GM10266 (cell line): ENCODE measurements around the gene IRF2BPL.
"Not testable (repeated sequence)": the region's sequence is repeated elsewhere in the genome, so short reads cannot be mapped to it uniquely, and the experiment has no call there.

ENCODE experiments used
- DNase-seq: peaks from one replicate; pipeline ENCODE4 v3.0.0; 2012; ENCODE audit errors: extremely low spot score
- TF ChIP-seq, protein P1 (sequence below): IDR thresholded peaks from 2 replicates; pipeline ENCODE4 v1.5.1; 2012; ENCODE audit warnings: mild to moderate bottlenecking, low read depth; ENCODE audit not compliant: control insufficient read depth, insufficient read depth; ENCODE audit errors: missing control alignments

The IRF2BPL gene

DNA sequence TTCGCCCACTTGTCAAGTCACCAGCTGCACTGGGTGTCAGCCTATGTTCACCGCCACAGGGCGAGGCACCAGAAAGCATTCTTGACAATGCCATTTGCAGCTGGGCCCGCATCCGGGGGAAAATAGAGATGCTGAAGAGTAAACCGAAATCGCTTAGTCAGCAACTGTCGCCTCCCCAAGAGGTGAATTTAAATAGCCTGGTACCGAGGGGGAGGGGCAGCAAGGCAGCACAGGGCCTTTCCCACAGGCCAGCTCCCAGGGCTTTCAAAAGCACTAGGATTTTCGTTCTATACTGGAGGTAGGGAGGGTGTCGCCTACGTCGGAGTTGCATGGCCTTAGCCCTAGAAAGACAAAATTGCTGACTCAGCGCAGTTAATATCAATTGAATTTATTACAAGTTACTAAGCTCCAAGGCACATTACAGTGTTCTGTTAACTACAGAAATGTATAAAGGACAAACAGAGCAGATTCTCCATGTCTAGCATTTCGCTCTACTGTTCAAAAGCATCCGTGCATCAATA is 4.3 kb downstream of the IRF2BPL start:
- DNase-seq, result no peak
- TF ChIP-seq, protein P1, sequence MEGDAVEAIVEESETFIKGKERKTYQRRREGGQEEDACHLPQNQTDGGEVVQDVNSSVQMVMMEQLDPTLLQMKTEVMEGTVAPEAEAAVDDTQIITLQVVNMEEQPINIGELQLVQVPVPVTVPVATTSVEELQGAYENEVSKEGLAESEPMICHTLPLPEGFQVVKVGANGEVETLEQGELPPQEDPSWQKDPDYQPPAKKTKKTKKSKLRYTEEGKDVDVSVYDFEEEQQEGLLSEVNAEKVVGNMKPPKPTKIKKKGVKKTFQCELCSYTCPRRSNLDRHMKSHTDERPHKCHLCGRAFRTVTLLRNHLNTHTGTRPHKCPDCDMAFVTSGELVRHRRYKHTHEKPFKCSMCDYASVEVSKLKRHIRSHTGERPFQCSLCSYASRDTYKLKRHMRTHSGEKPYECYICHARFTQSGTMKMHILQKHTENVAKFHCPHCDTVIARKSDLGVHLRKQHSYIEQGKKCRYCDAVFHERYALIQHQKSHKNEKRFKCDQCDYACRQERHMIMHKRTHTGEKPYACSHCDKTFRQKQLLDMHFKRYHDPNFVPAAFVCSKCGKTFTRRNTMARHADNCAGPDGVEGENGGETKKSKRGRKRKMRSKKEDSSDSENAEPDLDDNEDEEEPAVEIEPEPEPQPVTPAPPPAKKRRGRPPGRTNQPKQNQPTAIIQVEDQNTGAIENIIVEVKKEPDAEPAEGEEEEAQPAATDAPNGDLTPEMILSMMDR, result no peak

DNA sequence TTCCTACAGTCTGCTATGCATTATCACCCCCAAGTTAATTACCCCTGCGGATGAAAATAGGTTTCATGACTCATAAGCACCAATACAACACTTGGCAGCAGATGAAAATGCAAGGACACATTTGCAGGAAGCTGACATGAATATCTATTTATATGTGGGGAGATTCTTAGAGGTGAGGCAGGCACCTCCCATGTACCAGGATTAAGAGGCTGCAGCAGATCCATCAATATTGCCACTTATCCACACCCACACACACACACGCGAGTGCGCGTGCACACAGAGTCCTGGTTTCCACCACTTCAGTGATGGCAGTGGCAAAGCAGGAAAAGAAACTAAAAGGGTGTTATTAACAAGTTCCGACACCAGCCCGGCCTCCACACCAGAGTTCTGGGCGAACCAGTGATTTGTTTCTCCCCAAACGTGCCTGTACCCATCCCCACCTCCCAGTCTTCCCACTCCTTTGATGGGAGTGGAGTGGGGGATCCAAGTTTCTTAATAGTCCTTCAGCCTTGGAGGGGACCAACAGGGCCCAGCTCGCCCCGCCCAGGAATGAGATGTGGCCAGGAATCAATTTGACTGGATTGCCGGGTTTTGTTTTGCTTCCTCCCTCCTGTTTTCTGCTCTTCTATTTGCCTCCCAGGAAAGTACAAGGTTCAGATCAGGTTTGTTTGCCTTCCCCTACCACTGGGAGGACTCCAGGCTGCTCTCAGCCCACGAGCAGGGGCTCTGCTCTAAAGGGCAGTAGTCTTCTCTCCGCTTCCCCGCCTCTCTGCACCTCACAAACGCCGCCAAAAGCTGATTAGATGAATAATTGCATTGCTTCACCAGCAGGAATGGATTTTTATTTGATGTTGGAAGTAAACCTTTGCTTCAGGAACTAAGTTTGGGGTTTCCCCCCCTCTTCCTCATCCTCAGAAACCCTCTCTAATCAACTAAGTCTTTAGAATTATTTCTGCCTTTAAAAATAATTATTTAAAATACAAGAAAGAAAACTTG is 5.2 kb downstream of the IRF2BPL start:
- DNase-seq, result no peak
- TF ChIP-seq, protein P1, result no peak

DNA sequence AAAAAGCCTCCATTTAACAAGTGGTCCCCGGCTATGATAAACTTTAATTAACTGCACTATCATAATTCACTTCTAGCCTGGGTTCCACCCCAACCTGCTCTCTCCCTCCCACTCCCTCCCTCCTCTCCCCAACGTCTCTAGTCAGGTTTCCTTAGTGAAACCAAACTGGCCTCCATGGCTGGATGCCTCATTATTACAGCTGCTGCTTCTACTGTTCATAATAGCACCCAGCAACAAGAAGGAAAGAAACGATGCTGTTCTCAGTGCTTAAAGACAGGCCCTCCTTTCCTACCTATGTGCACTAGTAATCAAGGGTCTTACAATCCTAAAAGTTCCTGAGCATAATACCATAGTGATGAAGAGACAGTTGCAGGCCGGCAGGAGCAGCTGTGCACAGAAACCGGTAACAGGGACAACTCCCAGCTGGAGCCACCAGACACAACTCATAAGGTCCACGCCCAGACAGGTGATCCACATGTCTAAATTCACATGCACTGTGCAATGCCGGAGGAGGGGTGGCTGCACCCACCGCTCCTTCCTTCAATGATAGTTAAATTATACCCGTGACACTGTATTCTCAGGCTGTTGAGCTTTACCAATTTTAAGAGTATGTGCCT is 6.2 kb downstream of the IRF2BPL start:
- DNase-seq, result peak; percentile 71
- TF ChIP-seq, protein P1, result no peak

DNA sequence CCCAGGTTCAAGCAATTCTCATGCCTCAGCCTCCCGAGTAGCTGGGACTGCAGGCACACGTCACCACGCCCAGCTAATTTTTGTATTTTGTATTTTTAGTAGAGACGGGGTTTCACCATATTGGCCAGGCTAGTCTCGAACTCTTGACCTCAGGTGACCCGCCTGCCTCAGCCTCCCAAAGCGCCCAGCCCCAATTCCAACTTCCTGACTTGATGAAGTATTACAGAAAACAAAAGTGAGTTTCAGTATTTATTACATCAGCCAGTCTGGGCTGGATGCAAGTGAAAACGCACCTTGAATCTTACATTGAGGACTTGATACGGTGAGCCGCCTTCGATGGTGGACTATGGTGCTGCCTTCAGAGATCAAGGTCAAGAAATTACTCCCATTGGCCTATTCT is 7.1 kb downstream of the IRF2BPL start:
- DNase-seq, result not testable (repeated sequence)

DNA sequence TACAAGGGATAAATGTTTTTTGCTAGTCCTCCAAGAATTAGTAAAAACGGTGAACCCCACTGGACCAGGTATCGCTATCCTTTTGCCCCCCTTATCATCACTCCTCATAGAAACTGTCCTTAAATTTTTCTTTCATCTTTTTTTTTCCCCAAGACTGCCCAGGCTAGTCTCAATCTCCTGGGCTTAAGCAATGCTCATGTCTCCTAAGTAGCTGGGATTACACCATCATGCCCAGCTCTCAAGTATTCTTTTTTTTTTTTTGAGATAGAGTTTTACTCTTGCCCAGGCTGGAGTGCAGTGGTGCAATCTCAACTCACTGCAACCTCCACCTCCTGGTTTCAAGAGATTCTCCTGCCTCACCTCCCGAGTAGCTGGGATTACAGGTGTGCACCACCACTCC is 9.7 kb downstream of the IRF2BPL start:
- TF ChIP-seq, protein P1, result no peak
- DNase-seq, result no peak

DNA sequence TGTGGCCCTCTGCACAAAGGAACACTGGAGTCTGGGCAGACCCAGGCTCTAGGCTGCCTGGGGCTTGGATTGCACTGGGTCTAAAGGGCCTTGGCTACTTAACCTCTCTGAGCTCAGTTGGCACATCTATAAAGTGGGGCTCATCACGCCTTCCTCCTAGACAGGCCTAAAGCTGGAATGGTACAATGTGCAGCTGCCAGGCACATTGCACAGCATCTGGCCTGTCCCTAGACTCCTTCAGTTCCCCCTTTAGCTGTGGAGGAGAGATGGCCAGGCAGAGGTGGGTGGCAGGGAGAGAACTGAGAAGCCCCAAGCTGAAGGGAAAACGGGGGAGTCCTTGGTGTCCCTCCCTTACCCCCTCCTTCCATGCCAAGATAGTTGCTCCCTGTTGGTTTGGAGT is 10.8 kb downstream of the IRF2BPL start:
- TF ChIP-seq, protein P1, result no peak
- DNase-seq, result no peak

DNA sequence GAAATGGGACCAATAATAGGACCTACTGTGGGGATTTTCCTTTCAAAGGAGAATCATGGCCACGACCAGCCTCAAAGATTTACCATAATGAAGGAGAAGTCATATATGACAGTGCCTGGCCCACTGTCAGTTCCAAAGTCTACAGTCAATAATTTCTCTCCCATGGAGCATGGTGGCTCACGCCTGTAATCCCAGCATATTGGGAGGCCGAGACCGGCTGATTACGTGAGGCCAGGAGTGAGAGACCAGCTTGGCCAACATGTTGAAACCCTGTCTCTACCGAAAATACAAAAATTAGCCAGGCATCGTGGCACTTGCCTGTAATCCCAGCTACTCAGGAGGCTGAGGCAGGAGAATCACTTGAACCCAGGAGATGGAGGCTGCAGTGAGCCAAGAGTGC is 13.8 kb downstream of the IRF2BPL start:
- no peak for DNase-seq
- TF ChIP-seq, protein P1, result no peak
